GM12878 (cell line): Measurements from ENCODE around the gene RTN3. TPM values are rescaled to one million over a fixed set of nuclear protein-coding genes. Genes with fewer than 3 reads are reported as not detected.

Experiments used
- ATF7 ChIP-seq: fragments of 450-650 bp; IDR thresholded peaks from 2 replicates; pipeline ENCODE4 v1.6.1; 2016; ENCODE audit warnings: low read depth, mild to moderate bottlenecking
- CBX5 ChIP-seq: sonication (generic); IDR thresholded peaks from 2 replicates; pipeline ENCODE4 v1.6.1; 2016; ENCODE audit warnings: low read depth, moderate library complexity, mild to moderate bottlenecking, inconsistent platforms
- CHD2 ChIP-seq: IDR thresholded peaks from 2 replicates; pipeline ENCODE4 v1.6.1; 2011; ENCODE audit warnings: low read depth, low read length, improper control_type of control experiment, borderline replicate concordance
- CREM ChIP-seq: IDR thresholded peaks from 2 replicates; pipeline ENCODE4 v1.6.1; 2014; ENCODE audit warnings: antibody characterized with exemption, low read depth
- EGR1 ChIP-seq, 2 experiments: IDR thresholded peaks; 1 replicate in 1 of 2; 2 replicates in 1 of 2; pipeline ENCODE4 v1.6.1; 2011 to 2012; ENCODE audit warnings: low read depth in 2 of 2, low read length in 2 of 2, borderline replicate concordance in 1 of 2, mild to moderate bottlenecking in 1 of 2, moderate library complexity in 1 of 2
- MXI1 ChIP-seq: fragments of 150-350 bp; IDR thresholded peaks from 2 replicates; pipeline ENCODE4 v1.6.1; 2011; ENCODE audit warnings: low read depth, mild to moderate bottlenecking, inconsistent platforms, low read length, improper control_type of control experiment
- PAX5 ChIP-seq: IDR thresholded peaks from 2 replicates; pipeline ENCODE4 v1.6.1; 2011; ENCODE audit warnings: low read depth, low read length, borderline replicate concordance
- POLR2A ChIP-seq: IDR thresholded peaks from 2 replicates; pipeline ENCODE4 v1.6.1; 2011; ENCODE audit warnings: low read depth, mild to moderate bottlenecking, low read length
- SMAD5 ChIP-seq: IDR thresholded peaks from 2 replicates; pipeline ENCODE4 v1.6.1; 2016; ENCODE audit warnings: antibody characterized with exemption, low read depth
- SMARCA5 ChIP-seq: fragments of 450-650 bp; IDR thresholded peaks from 2 replicates; pipeline ENCODE4 v1.6.1; 2017; ENCODE audit warnings: mild to moderate bottlenecking
- SMC3 ChIP-seq: IDR thresholded peaks from 2 replicates; pipeline ENCODE4 v1.6.1; 2011; ENCODE audit warnings: low read length, improper control_type of control experiment, borderline replicate concordance
- SP1 ChIP-seq: IDR thresholded peaks from one replicate; pipeline ENCODE4 v1.6.1; 2011; ENCODE audit warnings: low read depth, low read length
- TCF12 ChIP-seq: IDR thresholded peaks from 2 replicates; pipeline ENCODE4 v1.6.1; 2011; ENCODE audit warnings: low read depth, mild to moderate bottlenecking, low read length
- YBX1 ChIP-seq: fragments of 450-650 bp; IDR thresholded peaks from 2 replicates; pipeline ENCODE4 v1.6.1; 2016; ENCODE audit warnings: antibody characterized with exemption
- YY1 ChIP-seq: IDR thresholded peaks from 2 replicates; pipeline ENCODE4 v1.6.1; 2011; ENCODE audit warnings: low read depth, mild to moderate bottlenecking, low read length
- ZZZ3 ChIP-seq: IDR thresholded peaks from 2 replicates; pipeline ENCODE4 v1.6.1; 2011; ENCODE audit warnings: low read depth; ENCODE audit not compliant: control insufficient read depth, insufficient read length
- polyA plus RNA-seq, 11 experiments: library from polyadenylated mRNA; depleted of rRNA in 4 of 11; unstranded in 6 of 11; stranded (reverse) in 5 of 11; fragments of >200 nt; fragmentation: Nextera tagmentation in 4 of 11; fragmentation: Illumina TruSeq in 1 of 11; extraction: Ambion mirVana in 4 of 11; extraction: Trizol in 1 of 11; gene quantifications; 1 replicate in 1 of 11; 2 replicates in 10 of 11; pipeline versions ENCODE4 v1.2.1 to v1.2.3, GENCODE V29; 2011 to 2016; ENCODE audit warnings: inconsistent platforms in 2 of 11, missing spikeins in 2 of 11, low read depth in 1 of 11
- total RNA-seq, 4 experiments: library from RNA; depleted of rRNA in 3 of 4; stranded (reverse); fragments of >200 nt in 3 of 4; fragmentation: Illumina TruSeq in 1 of 4; extraction: Trizol in 1 of 4; gene quantifications; 2 replicates each; pipeline versions ENCODE4 v1.2.1 to v1.2.3, GENCODE V29; 2013 to 2021
- TF ChIP-seq, protein P1 (sequence below): IDR thresholded peaks from 2 replicates; pipeline ENCODE4 v1.6.1; 2011; ENCODE audit warnings: borderline replicate concordance, low read depth, mild to moderate bottlenecking, moderate library complexity, mixed read lengths, low read length; ENCODE audit not compliant: insufficient read depth; ENCODE audit errors: extremely low read length
- TF ChIP-seq, protein P2 (sequence below): fragments of 450-650 bp; IDR thresholded peaks from 2 replicates; pipeline ENCODE4 v1.6.1; 2018; ENCODE audit warnings: borderline replicate concordance, mild to moderate bottlenecking; ENCODE audit not compliant: partially characterized antibody
- TF ChIP-seq, protein P3 (sequence below): fragments of 450-650 bp; IDR thresholded peaks from 2 replicates; pipeline ENCODE4 v1.6.1; 2016; ENCODE audit warnings: mild to moderate bottlenecking, moderate library complexity, borderline replicate concordance
- TF ChIP-seq, protein P4 (sequence below): IDR thresholded peaks from 2 replicates; pipeline ENCODE4 v1.6.1; 2011; ENCODE audit warnings: mild to moderate bottlenecking, low read depth, low read length, moderate library complexity; ENCODE audit not compliant: insufficient replicate concordance

Gene RTN3
- total and polyA plus RNA-seq, 10 of the 15 experiments (the other 5 are each of a cell fraction or from before 2014, with no cell fraction given): 22.9 to 64.2 (median 47.0) TPM

DNA sequence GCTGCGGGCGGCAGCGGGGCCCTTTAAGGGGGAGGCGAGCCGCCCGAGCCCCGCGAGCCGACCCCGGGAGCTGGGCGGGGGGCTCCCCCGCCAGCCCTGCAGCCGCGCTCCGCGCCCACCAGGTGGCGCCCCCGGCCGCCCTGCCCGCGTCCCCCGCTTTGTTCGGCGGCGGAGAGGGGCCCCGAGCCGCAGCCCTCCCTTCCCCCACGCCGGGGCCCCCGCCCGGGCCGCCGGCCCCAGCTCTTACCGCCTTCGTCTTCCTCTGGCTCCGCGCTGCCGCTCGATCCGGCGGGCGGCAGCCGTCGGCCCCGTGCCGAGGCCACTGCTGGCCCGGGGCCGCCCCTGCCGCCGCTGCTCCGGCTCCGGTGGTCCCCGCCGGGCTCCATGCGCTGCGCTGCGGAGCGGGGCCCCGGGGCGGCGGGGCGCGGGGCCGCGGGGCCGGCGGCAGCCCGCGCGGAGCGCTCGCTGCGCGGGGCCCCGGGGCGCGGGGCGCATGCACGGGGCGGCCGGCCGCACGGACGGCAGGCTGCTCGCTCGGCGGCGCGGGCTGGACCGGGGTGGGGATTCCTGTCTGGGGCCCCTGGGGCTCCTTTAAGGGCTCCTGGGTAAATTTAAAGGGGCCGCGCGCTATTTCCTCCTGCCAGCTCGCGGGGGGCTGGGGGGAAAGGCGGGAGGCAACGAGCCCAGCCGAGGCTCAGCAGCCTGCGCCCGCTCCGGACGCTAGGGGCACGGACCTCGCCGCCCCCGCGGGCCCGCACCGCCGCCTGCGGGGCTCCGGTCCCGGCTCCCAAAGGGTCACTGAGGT is 87.1 kb downstream of the RTN3 start, which contains the start of gene ZFTA (continued):
- TF ChIP-seq, protein P1, sequence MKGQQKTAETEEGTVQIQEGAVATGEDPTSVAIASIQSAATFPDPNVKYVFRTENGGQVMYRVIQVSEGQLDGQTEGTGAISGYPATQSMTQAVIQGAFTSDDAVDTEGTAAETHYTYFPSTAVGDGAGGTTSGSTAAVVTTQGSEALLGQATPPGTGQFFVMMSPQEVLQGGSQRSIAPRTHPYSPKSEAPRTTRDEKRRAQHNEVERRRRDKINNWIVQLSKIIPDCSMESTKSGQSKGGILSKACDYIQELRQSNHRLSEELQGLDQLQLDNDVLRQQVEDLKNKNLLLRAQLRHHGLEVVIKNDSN: no peak
- TF ChIP-seq ZZZ3 (no peak), TCF12 (no peak), SMAD5 (no peak), YBX1 (no peak), MXI1 (no peak), YY1 (peak; percentile 79), CREM (no peak), CHD2 (no peak), CBX5 (no peak), SMARCA5 (peak; percentile 91), ATF7 (no peak), EGR1 (IDR thresholded peaks at IDR 0.05; ENCODE audit: borderline replicate concordance in 1 of 2, low read depth in 2 of 2, low read length in 2 of 2) (peak in 1 of 2 experiments; percentile 36; a peak in 1 of 3 replicates), SMC3 (peak; percentile 46; the same call in 1 of the 2 replicates), PAX5 (no peak), POLR2A (peak; percentile 29; the same call in 1 of the 2 replicates), SP1 (peak; percentile 46)
- TF ChIP-seq, protein P2, sequence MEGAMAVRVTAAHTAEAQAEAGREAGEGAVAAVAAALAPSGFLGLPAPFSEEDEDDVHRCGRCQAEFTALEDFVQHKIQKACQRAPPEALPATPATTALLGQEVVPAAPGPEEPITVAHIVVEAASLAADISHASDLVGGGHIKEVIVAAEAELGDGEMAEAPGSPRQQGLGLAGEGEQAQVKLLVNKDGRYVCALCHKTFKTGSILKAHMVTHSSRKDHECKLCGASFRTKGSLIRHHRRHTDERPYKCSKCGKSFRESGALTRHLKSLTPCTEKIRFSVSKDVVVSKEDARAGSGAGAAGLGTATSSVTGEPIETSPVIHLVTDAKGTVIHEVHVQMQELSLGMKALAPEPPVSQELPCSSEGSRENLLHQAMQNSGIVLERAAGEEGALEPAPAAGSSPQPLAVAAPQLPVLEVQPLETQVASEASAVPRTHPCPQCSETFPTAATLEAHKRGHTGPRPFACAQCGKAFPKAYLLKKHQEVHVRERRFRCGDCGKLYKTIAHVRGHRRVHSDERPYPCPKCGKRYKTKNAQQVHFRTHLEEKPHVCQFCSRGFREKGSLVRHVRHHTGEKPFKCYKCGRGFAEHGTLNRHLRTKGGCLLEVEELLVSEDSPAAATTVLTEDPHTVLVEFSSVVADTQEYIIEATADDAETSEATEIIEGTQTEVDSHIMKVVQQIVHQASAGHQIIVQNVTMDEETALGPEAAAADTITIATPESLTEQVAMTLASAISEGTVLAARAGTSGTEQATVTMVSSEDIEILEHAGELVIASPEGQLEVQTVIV: no peak
- TF ChIP-seq, protein P3, sequence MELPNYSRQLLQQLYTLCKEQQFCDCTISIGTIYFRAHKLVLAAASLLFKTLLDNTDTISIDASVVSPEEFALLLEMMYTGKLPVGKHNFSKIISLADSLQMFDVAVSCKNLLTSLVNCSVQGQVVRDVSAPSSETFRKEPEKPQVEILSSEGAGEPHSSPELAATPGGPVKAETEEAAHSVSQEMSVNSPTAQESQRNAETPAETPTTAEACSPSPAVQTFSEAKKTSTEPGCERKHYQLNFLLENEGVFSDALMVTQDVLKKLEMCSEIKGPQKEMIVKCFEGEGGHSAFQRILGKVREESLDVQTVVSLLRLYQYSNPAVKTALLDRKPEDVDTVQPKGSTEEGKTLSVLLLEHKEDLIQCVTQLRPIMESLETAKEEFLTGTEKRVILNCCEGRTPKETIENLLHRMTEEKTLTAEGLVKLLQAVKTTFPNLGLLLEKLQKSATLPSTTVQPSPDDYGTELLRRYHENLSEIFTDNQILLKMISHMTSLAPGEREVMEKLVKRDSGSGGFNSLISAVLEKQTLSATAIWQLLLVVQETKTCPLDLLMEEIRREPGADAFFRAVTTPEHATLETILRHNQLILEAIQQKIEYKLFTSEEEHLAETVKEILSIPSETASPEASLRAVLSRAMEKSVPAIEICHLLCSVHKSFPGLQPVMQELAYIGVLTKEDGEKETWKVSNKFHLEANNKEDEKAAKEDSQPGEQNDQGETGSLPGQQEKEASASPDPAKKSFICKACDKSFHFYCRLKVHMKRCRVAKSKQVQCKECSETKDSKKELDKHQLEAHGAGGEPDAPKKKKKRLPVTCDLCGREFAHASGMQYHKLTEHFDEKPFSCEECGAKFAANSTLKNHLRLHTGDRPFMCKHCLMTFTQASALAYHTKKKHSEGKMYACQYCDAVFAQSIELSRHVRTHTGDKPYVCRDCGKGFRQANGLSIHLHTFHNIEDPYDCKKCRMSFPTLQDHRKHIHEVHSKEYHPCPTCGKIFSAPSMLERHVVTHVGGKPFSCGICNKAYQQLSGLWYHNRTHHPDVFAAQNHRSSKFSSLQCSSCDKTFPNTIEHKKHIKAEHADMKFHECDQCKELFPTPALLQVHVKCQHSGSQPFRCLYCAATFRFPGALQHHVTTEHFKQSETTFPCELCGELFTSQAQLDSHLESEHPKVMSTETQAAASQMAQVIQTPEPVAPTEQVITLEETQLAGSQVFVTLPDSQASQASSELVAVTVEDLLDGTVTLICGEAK: no peak
- TF ChIP-seq, protein P4, sequence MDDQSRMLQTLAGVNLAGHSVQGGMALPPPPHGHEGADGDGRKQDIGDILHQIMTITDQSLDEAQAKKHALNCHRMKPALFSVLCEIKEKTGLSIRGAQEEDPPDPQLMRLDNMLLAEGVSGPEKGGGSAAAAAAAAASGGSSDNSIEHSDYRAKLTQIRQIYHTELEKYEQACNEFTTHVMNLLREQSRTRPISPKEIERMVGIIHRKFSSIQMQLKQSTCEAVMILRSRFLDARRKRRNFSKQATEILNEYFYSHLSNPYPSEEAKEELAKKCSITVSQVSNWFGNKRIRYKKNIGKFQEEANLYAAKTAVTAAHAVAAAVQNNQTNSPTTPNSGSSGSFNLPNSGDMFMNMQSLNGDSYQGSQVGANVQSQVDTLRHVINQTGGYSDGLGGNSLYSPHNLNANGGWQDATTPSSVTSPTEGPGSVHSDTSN: no peak
